Adrenal gland (tissue), 5 donors: Measurements from ENCODE around the gene SLC24A3.

Source experiments
- POLR2A ChIP-seq, 2 donors: fragments of 450-650 bp; IDR thresholded peaks; one replicate each; pipeline ENCODE4 v1.6.1; 2017; ENCODE audit warnings: antibody characterized with exemption in 2 of 2, mild to moderate bottlenecking in 2 of 2, moderate library complexity in 1 of 2
- TF ChIP-seq, protein P1 (sequence below), 6 experiments: fragments of 450-650 bp in 4 of 6; fragments of 200-600 bp in 2 of 6; sonication (generic) in 1 of 6; IDR thresholded peaks; 1 replicate in 5 of 6; 2 replicates in 1 of 6; pipeline versions ENCODE4 v1.5.1 to v1.8.0; 2016 to 2021; ENCODE audit warnings: antibody characterized with exemption in 6 of 6, mild to moderate bottlenecking in 2 of 6, moderate library complexity in 1 of 6
- donor health status: DM: no; HTN: no; CAD: no.

DNA sequence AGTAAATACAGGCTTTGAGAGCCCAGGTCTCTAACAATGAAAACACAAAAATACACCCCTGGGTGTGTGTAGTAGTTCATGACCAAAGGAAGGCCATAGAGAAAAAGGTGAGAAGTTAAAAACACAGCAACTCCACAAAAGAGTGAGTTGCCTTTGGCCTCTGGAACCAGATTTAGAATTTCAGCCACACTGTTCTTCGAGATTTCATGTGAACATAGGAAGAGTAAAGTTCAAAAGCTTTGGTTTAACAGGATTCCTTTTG lies 502.1 kb downstream of the SLC24A3 start:
- TF ChIP-seq, protein P1, sequence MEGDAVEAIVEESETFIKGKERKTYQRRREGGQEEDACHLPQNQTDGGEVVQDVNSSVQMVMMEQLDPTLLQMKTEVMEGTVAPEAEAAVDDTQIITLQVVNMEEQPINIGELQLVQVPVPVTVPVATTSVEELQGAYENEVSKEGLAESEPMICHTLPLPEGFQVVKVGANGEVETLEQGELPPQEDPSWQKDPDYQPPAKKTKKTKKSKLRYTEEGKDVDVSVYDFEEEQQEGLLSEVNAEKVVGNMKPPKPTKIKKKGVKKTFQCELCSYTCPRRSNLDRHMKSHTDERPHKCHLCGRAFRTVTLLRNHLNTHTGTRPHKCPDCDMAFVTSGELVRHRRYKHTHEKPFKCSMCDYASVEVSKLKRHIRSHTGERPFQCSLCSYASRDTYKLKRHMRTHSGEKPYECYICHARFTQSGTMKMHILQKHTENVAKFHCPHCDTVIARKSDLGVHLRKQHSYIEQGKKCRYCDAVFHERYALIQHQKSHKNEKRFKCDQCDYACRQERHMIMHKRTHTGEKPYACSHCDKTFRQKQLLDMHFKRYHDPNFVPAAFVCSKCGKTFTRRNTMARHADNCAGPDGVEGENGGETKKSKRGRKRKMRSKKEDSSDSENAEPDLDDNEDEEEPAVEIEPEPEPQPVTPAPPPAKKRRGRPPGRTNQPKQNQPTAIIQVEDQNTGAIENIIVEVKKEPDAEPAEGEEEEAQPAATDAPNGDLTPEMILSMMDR (IDR thresholded peaks at IDR 0.05): no peak
- TF ChIP-seq POLR2A (IDR thresholded peaks at IDR 0.05): no peak
